G401.6 (cell line): ENCODE data around the gene PKP2.
"Not testable (repeated sequence)": the region's sequence is repeated elsewhere in the genome, so short reads cannot be mapped to it uniquely, and the experiment has no call there.

Experiments used
- FAIRE-seq: peaks from 2 replicates; lab custom pipeline; 2012; peaks lifted over from hg19 to GRCh38; lab: Jason Lieb, UNC

The PKP2 gene

DNA sequence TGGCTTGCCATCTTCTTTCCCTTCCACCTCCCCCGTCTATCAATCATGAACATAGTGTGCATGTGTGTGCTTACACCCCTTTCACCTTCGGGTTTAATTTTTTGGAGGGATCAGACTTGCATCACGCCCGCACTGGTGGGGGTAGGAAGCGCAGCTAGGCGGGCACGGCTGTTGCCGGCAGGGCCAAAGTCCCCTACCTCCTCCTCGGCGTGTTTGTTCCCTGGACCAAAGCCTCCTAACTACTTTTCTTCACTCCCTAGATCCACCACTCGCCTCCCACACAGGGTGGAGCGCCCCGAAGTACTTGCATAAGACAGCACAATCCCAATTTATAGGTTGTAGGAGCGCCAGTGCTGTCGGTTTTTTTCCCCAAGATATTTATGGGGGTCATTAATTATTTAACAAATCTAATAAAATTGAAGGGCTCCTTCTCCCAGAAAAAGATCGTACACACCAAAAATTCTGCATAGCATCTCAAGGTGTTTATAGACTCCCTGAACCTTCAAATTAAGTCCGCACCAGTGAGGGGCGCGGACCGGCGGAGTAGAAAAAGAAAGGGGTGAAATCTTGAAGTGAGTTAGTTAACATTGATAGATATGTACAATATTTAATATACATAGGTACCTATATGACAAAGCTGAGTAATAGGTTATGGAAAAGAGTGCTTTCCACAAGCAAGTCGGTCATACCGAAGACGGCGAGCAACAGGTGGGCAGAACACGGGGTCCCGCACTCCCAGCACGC lies 717 bp downstream of the PKP2 start:
- no peak for FAIRE-seq

GRCh38 chr12:32894566-32894965 lies 2.0 kb downstream of the PKP2 start:
- no peak for FAIRE-seq

GRCh38 chr12:32893458-32893857 lies 3.1 kb downstream of the PKP2 start:
- FAIRE-seq, result no peak

- no peak for FAIRE-seq
Measured at GRCh38 chr12:32893043-32893442, 3.5 kb downstream of the PKP2 start.

GRCh38 chr12:32892369-32892768 lies 4.2 kb downstream of the PKP2 start:
- FAIRE-seq, result not testable (repeated sequence)

DNA sequence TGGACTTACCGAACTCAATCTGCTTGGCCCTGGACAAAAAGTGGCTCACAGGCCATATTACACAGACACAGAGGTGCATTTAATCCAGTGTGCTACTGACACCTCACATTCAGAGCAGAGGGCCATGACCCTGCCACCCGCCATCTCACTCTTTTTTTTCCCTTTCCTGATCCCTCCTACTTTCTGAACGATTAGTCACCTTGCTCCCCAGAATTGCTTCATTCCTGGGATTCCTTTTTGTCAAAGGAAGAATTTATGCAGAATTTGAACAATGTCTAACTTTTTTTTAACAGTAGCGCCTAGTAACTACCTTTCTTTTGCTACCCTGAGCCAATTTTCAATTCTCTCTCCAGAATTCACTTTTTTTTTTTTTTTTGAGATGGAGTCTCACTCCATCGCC lies 4.6 kb downstream of the PKP2 start:
- FAIRE-seq, result no peak

- FAIRE-seq, result no peak
Measured at GRCh38 chr12:32891526-32891925, 5.1 kb downstream of the PKP2 start.

GRCh38 chr12:32889011-32889760 lies 7.4 kb downstream of the PKP2 start:
- no peak for FAIRE-seq

DNA sequence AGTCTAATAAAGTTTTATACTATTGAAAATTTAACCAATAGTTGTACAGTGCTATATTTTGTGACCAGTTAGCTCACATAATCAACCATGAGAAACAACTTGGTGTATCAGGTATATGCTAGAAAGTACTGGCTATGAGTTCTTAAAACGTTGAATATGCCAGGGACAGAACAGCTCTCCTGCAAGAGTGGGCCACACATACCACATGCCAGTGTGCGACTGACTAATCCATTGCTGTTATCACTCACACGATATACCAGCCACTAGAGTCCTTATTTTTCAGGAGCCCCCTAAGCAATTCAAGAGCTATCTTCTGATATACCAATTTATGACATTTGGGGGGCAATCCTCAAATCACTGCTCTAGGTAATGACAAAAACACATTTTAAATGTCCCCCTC lies 9.5 kb downstream of the PKP2 start:
- no peak for FAIRE-seq

GRCh38 chr12:32885831-32886230 lies 10.7 kb downstream of the PKP2 start:
- no peak for FAIRE-seq

GRCh38 chr12:32884962-32885361 lies 11.6 kb downstream of the PKP2 start:
- FAIRE-seq, result no peak

DNA sequence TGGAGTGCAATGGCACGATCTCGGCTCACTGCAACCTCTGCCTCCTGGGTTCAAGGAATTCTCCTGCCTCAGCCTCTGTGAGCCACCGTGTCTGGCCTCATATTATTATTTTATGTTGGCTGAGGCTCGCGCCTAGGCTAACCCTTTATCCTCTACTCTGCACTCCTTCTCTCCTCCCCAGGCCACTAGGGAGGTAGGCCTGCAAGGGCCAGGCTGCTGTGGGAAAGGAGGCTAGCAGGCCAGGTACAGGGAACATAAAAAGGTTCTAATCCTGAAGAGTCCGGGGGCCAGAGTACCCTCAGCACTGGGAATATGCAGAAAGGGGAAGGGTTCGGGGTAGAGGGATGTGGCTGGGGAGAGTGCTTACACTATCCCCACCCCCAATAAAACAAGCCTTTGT lies 14.9 kb downstream of the PKP2 start:
- no peak for FAIRE-seq

DNA sequence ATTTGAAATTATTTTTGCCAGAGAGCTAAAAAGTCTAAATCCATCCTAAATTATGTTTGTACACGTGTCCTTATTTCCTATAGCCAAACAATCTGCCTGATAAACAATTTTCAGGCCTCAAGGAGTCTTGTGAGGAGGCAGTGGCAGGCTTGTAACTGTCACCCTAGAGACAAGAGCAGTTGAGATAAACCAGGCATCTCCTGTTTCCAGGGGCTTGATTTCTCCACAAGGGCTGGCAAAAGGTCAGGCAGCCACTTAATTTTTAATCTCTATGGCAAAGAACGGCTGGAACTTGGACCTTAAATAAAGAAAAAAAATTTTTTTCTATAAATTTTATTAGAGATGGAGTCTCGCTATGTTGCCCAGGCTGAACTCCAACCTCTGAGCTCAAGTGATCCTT lies 15.5 kb downstream of the PKP2 start:
- FAIRE-seq, result no peak

DNA sequence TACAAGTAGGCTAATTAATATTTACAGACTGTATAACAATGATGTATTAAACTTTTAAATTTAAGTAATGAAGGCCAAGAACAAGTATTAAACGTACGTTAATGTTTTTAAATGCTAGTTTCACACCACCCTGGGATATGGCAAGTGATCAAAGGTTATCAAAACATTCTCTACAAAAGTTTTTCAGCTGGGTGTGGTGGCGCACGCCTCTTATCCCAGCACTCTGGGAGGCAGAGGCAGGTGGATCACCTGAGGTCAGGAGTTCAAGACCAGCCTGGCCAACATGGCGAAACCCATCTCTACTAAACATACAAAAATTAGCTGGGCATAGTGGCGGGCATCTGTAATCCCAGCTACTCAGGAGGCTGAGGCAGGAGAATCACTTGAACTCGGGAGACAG lies 17.5 kb downstream of the PKP2 start:
- FAIRE-seq, result not testable (repeated sequence)

DNA sequence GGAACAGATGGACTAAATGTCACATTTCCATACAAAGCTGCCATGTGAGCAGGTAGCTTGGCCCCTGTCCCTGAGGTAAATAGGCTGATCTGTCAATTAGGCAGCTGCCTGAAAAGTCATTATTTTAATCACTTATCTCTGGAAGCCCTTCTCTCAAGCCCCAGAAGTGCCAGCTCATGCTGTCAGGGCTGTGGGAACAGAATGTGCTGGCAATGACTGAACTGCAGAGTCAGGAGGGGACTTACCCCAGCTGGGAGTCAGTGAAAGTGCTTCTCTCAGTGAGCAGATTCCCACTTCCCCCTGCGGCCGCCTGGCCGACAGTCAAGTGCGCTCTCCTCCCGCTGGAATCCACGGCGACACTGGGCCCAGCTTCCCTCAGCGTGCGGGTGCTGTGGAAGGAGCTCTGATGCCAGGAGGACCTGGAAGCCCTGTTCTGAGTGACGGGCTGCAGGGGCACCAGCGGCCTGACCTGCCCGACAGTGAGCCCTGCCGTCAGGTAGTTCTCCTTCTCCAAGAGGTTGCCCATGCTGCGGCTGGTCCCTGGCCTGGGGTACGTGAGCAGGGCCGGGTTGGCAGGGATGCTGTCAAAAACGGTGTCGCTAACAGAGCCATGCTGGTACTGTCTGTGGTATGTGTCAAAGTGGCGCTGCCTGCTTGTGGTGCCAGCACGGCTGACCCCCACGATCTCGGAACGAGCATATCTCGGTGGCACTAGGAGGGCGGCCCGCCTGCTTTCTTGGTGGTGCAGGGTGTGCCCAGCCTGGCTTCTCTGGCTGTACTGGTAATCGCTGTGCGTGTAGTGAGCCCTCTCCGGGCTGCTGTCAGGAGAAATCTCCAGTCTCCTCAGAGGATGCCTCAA lies 18.7 kb downstream of the PKP2 start:
- FAIRE-seq, result no peak

- no peak for FAIRE-seq
Measured at GRCh38 chr12:32876004-32876403, 20.6 kb downstream of the PKP2 start.

- FAIRE-seq, result no peak
Measured at GRCh38 chr12:32874975-32875374, 21.6 kb downstream of the PKP2 start.

DNA sequence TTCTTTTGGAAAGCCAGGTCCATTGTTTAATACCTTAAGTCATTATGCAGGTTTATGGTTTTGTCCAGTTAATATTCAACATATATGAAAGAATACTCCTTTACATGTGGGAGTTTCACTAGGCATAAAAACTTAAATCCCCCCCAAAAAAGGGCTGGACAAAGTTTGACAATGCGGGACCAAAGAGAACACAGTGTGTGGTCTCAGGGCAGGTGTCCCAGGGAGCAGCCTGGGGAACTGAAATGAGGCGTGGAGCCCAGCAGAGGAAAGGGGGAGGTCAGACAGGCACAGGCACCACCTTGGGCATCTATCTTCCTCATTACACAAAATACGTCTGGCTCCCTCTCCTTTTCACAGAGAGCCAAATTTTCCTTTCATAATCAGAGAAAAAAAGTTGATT lies 22.5 kb downstream of the PKP2 start:
- no peak for FAIRE-seq

DNA sequence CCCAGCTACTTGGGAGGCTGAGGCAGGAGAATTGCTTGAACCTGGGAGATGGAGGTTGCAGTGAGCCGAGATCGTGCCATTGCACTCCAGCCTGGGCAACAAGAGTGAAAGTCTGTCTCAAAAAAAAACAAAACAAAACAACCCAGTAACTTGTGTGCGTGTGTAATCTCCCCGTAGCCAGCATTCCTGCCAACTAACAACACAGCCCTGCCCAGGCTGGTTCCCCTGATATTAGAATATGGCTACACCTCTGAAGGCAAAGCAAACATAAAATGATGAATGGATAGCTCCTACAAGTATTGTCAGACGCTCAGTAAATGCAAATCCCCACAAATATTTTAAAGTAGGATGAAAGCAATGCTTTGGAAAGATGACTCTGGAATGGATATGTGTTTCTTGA lies 24.2 kb downstream of the PKP2 start:
- not testable (repeated sequence) for FAIRE-seq

GRCh38 chr12:32870716-32871115 lies 25.9 kb downstream of the PKP2 start:
- no peak for FAIRE-seq

DNA sequence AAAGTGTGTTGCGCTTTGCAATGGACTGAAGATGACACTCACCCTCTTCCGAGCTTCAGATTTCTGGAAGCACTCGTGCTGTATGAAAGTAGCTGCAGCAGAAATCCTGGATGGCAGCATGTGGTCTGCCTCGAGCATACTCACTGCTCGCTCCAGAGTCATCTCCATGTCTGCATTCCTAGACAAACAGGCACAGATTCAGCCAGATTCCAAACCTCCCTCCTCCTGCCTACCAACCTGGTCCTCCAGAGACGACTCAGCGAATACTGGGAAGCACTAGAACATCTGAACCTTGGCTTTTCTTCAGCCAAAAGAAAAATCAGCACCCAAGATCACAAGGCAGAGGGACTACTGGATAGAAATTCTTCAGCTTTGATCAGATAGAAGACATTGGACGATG lies 27.7 kb downstream of the PKP2 start:
- no peak for FAIRE-seq

- no peak for FAIRE-seq
Measured at GRCh38 chr12:32864731-32865130, 31.8 kb downstream of the PKP2 start.

DNA sequence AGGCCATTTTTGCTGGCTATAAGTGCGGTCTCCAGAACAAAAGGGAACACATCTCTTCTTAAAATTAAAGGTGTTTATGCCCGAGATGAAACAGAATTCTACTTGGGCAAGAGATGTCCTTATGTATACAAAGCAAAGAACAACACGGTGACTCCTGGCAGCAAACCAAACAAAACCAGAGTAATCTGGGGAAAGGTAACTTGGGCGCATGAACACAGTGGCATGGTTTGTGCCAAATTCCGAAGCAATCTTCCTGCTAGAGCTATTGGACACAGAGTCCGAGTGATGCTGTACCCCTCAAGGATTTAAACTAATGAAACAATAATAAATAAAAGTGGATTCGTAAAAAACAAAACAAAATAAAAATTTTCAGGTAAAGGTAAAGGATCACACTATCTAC lies 33.4 kb downstream of the PKP2 start:
- FAIRE-seq, result no peak
